T-helper 1 cell treated with Interleukin-12 subunit alpha and Interleukin-12 subunit beta and Interleukin-4 antibody, amounts not matched to agents 30 μg/mL and 1 μg/mL, for 36 hours (primary cell): ENCODE data around the gene RTN4RL2.

Source experiments
- H3K27ac Mint-ChIP-seq: one replicate; pipeline ENCODE4 v1.8.0; 2021; ENCODE audit warnings: mild to moderate bottlenecking, mixed read lengths
- H3K27me3 Mint-ChIP-seq: one replicate; pipeline ENCODE4 v1.8.0; 2021; ENCODE audit warnings: low read depth, mixed read lengths
- H3K36me3 Mint-ChIP-seq: one replicate; pipeline ENCODE4 v1.8.0; 2021; ENCODE audit warnings: low read depth, mixed read lengths
- H3K4me1 Mint-ChIP-seq: one replicate; pipeline ENCODE4 v1.8.0; 2021; ENCODE audit warnings: low read depth, mixed read lengths
- H3K4me3 Mint-ChIP-seq: one replicate; pipeline ENCODE4 v1.8.0; 2021; ENCODE audit warnings: mild to moderate bottlenecking, moderate library complexity, mixed read lengths
- H3K9me3 Mint-ChIP-seq: one replicate; pipeline ENCODE4 v1.8.0; 2021; ENCODE audit warnings: mixed read lengths

RTN4RL2 gene

GRCh38 chr11:57426439-57426928 lies 33.8 kb upstream of the RTN4RL2 start:
- H3K27ac Mint-ChIP-seq: peak overlapping the region; percentile 67

GRCh38 chr11:57426929-57427726 lies 33.2 kb upstream of the RTN4RL2 start, which contains the start of gene SLC43A3:
Gene SLC43A3 (minus strand): TSS chr11:57427121. CDS start chr11:57426172, 949 bp downstream.
- peak within 1 kb of the TSS; percentile 81 for H3K4me3 Mint-ChIP-seq
- peak within 1 kb of the TSS; percentile 67 for H3K27ac Mint-ChIP-seq
- peaks cover 11% of the 10 kb centered on the region for H3K27me3 Mint-ChIP-seq
- H3K9me3 Mint-ChIP-seq: no peaks in the 10 kb centered on the region
- H3K36me3 Mint-ChIP-seq: peaks cover 14% of the 10 kb centered on the region
- peaks cover 40% of the 10 kb centered on the region for H3K4me1 Mint-ChIP-seq

More at GRCh38 chr11:57426439-57426928, 33.8 kb upstream of the RTN4RL2 start:
- Mint-ChIP-seq H3K4me3 (peak overlapping the region; percentile 81), H3K4me1 (peaks cover 38% of the 10 kb centered on the region), H3K9me3 (no peaks in the 10 kb centered on the region), H3K27me3 (peaks cover 11% of the 10 kb centered on the region), H3K36me3 (peaks cover 18% of the 10 kb centered on the region)

GRCh38 chr11:57427727-57428082 lies 32.6 kb upstream of the RTN4RL2 start:
- peaks cover 10% of the 10 kb centered on the region for H3K36me3 Mint-ChIP-seq
- peak overlapping the region; percentile 66 for H3K27ac Mint-ChIP-seq
- peaks cover 11% of the 10 kb centered on the region for H3K27me3 Mint-ChIP-seq
- H3K4me1 Mint-ChIP-seq: peaks cover 38% of the 10 kb centered on the region
- peak overlapping the region; percentile 81 for H3K4me3 Mint-ChIP-seq
- H3K9me3 Mint-ChIP-seq: no peaks in the 10 kb centered on the region

- Mint-ChIP-seq H3K36me3 (peaks cover 6% of the 10 kb centered on the region), H3K27ac (no peak overlapping the region), H3K4me1 (peaks cover 33% of the 10 kb centered on the region), H3K9me3 (no peaks in the 10 kb centered on the region), H3K27me3 (peaks cover 11% of the 10 kb centered on the region), H3K4me3 (no peak overlapping the region)
Measured at GRCh38 chr11:57428643-57429042, 31.7 kb upstream of the RTN4RL2 start.

- Mint-ChIP-seq H3K27me3 (peaks cover 11% of the 10 kb centered on the region), H3K4me1 (peaks cover 24% of the 10 kb centered on the region), H3K4me3 (no peak overlapping the region), H3K9me3 (no peaks in the 10 kb centered on the region), H3K36me3 (peaks cover 4% of the 10 kb centered on the region), H3K27ac (no peak overlapping the region)
Measured at GRCh38 chr11:57429946-57430345, 30.4 kb upstream of the RTN4RL2 start.

- H3K36me3 Mint-ChIP-seq: no peaks in the 10 kb centered on the region
- no peak overlapping the region for H3K4me3 Mint-ChIP-seq
Measured at GRCh38 chr11:57430952-57431351, 29.4 kb upstream of the RTN4RL2 start.

GRCh38 chr11:57432149-57432561 lies 28.2 kb upstream of the RTN4RL2 start:
- H3K27ac Mint-ChIP-seq: no peak overlapping the region
- H3K9me3 Mint-ChIP-seq: no peaks in the 10 kb centered on the region
- H3K4me3 Mint-ChIP-seq: no peak overlapping the region

More at GRCh38 chr11:57430952-57431351, 29.4 kb upstream of the RTN4RL2 start:
- Mint-ChIP-seq H3K4me1 (peaks cover 15% of the 10 kb centered on the region), H3K27me3 (peaks cover 11% of the 10 kb centered on the region), H3K9me3 (no peaks in the 10 kb centered on the region), H3K27ac (no peak overlapping the region)

GRCh38 chr11:57432714-57433163 lies 27.6 kb upstream of the RTN4RL2 start:
- H3K27me3 Mint-ChIP-seq: peaks cover 11% of the 10 kb centered on the region
- H3K9me3 Mint-ChIP-seq: no peaks in the 10 kb centered on the region
- no peak overlapping the region for H3K4me3 Mint-ChIP-seq
- H3K4me1 Mint-ChIP-seq: peaks cover 4% of the 10 kb centered on the region
- no peak overlapping the region for H3K27ac Mint-ChIP-seq
- no peaks in the 10 kb centered on the region for H3K36me3 Mint-ChIP-seq

More at GRCh38 chr11:57432149-57432561, 28.2 kb upstream of the RTN4RL2 start:
- Mint-ChIP-seq H3K27me3 (peaks cover 11% of the 10 kb centered on the region), H3K36me3 (no peaks in the 10 kb centered on the region), H3K4me1 (peaks cover 7% of the 10 kb centered on the region)

GRCh38 chr11:57434640-57435546 lies 25.4 kb upstream of the RTN4RL2 start:
- H3K27ac Mint-ChIP-seq: no peak overlapping the region
- H3K27me3 Mint-ChIP-seq: peaks cover 2% of the 10 kb centered on the region
- H3K4me3 Mint-ChIP-seq: no peak overlapping the region
- no peaks in the 10 kb centered on the region for H3K36me3 Mint-ChIP-seq
- H3K4me1 Mint-ChIP-seq: peaks cover 4% of the 10 kb centered on the region
- H3K9me3 Mint-ChIP-seq: no peaks in the 10 kb centered on the region

- H3K4me3 Mint-ChIP-seq: no peak overlapping the region
- H3K4me1 Mint-ChIP-seq: peaks cover 4% of the 10 kb centered on the region
- H3K9me3 Mint-ChIP-seq: no peaks in the 10 kb centered on the region
- H3K27me3 Mint-ChIP-seq: no peaks in the 10 kb centered on the region
- H3K27ac Mint-ChIP-seq: no peak overlapping the region
- no peaks in the 10 kb centered on the region for H3K36me3 Mint-ChIP-seq
Measured at GRCh38 chr11:57436031-57436430, 24.3 kb upstream of the RTN4RL2 start.

- H3K27me3 Mint-ChIP-seq: no peaks in the 10 kb centered on the region
- no peak overlapping the region for H3K4me3 Mint-ChIP-seq
- no peaks in the 10 kb centered on the region for H3K9me3 Mint-ChIP-seq
- H3K27ac Mint-ChIP-seq: no peak overlapping the region
- no peaks in the 10 kb centered on the region for H3K4me1 Mint-ChIP-seq
- no peaks in the 10 kb centered on the region for H3K36me3 Mint-ChIP-seq
Measured at GRCh38 chr11:57438345-57439285, 21.7 kb upstream of the RTN4RL2 start.

- Mint-ChIP-seq H3K9me3 (no peaks in the 10 kb centered on the region), H3K36me3 (no peaks in the 10 kb centered on the region), H3K27ac (no peak overlapping the region), H3K27me3 (no peaks in the 10 kb centered on the region), H3K4me1 (no peaks in the 10 kb centered on the region), H3K4me3 (no peak overlapping the region)
Measured at GRCh38 chr11:57439786-57440185, 20.5 kb upstream of the RTN4RL2 start.

- Mint-ChIP-seq H3K36me3 (no peaks in the 10 kb centered on the region), H3K9me3 (no peaks in the 10 kb centered on the region), H3K4me1 (no peaks in the 10 kb centered on the region), H3K27ac (no peak overlapping the region), H3K27me3 (no peaks in the 10 kb centered on the region), H3K4me3 (no peak overlapping the region)
Measured at GRCh38 chr11:57440744-57441414, 19.4 kb upstream of the RTN4RL2 start.
